Kidney (tissue), 14 donors: Measurements from ENCODE around the gene TAS2R38. TPM values are rescaled to one million over a fixed set of nuclear protein-coding genes. Genes with fewer than 3 reads are reported as not detected.

Experiments used
- DNase-seq, 5 donors: peaks; one replicate each; pipeline ENCODE4 v3.0.0-alpha.2; 2013 to 2020
- FAIRE-seq: peaks from 2 replicates; lab custom pipeline; 2012; peaks lifted over from hg19 to GRCh38; lab: Jason Lieb, UNC
- H3K27ac ChIP-seq, 2 donors: one replicate each; pipeline ENCODE4 v1.7.0; 2013; ENCODE audit warnings: low read depth in 2 of 2, low read length in 2 of 2, inconsistent platforms in 1 of 2
- H3K27me3 ChIP-seq: one replicate; pipeline ENCODE4 v1.7.1; 2013; ENCODE audit warnings: low read length, inconsistent platforms; ENCODE audit not compliant: control insufficient read depth, insufficient read depth
- H3K36me3 ChIP-seq, 3 donors: one replicate each; pipeline versions ENCODE4 v1.7.0 to v1.7.1; 2013; ENCODE audit warnings: low read length in 3 of 3, control low read depth in 1 of 3, inconsistent platforms in 1 of 3; ENCODE audit not compliant: insufficient read depth in 3 of 3, control insufficient read depth in 2 of 3
- H3K4me1 ChIP-seq, 3 donors: one replicate each; pipeline versions ENCODE4 v1.7.0 to v1.7.1; 2013; ENCODE audit warnings: low read length in 3 of 3, inconsistent platforms in 1 of 3, low read depth in 1 of 3; ENCODE audit not compliant: control insufficient read depth in 2 of 3, insufficient read depth in 2 of 3
- H3K4me3 ChIP-seq, 3 donors: one replicate each; pipeline versions ENCODE4 v1.7.0 to v1.8.1; 2013; ENCODE audit warnings: low read length in 3 of 3, control low read depth in 1 of 3, inconsistent platforms in 1 of 3
- H3K9ac ChIP-seq, 3 donors: one replicate each; pipeline versions ENCODE4 v1.7.0 to v1.7.1; 2013; ENCODE audit warnings: low read length in 3 of 3, control low read depth in 1 of 3, inconsistent platforms in 1 of 3
- H3K9me3 ChIP-seq, 3 donors: one replicate each; pipeline versions ENCODE4 v1.7.0 to v1.7.1; 2013; ENCODE audit warnings: low read length in 3 of 3, control low read depth in 1 of 3, inconsistent platforms in 1 of 3; ENCODE audit not compliant: control insufficient read depth in 2 of 3, insufficient read depth in 1 of 3
- CTCF ChIP-seq: IDR thresholded peaks from 3 replicates; pipeline ENCODE4 v1.5.1; 2012; ENCODE audit warnings: mild to moderate bottlenecking, moderate library complexity, borderline replicate concordance; ENCODE audit not compliant: insufficient read depth; ENCODE audit errors: extremely low read depth
- intact Hi-C: fragments of 100-400 bp; cut with DNase I; formaldehyde crosslinking; loops from one replicate; pipeline ENCODE4 v1.11.1; 2022
- polyA plus RNA-seq: library from polyadenylated mRNA; stranded (reverse); fragments of 350-450 nt; fragmentation: Illumina TruSeq; extraction: RNeasy Lipid Tissue Mini Kit (QIAGEN cat#74804); gene quantifications from one replicate; pipeline ENCODE4 v1.2.3, GENCODE V29; 2014; ENCODE audit warnings: low read depth, low replicate concordance; ENCODE audit not compliant: insufficient read depth
- total RNA-seq: library from RNA; stranded (reverse); fragmentation: NEBNext Ultra II Directional; extraction: Animal tissue kit (Norgen Biotek cat#: 25700); gene quantifications from one replicate; pipeline ENCODE4 v1.2.1, GENCODE V29; 2021
- donor health status: control.
- donor health status: control.
- donor health status: control.
- donor health status: control.
- donor health status: control.
- donor health status: DM: yes; HTN: yes; CAD: no.
- donor health status: Normal renal cell carcinoma (clear cell type).

The TAS2R38 gene
- total and polyA plus RNA-seq, 2 donors from 2014 or later = not detected

DNA sequence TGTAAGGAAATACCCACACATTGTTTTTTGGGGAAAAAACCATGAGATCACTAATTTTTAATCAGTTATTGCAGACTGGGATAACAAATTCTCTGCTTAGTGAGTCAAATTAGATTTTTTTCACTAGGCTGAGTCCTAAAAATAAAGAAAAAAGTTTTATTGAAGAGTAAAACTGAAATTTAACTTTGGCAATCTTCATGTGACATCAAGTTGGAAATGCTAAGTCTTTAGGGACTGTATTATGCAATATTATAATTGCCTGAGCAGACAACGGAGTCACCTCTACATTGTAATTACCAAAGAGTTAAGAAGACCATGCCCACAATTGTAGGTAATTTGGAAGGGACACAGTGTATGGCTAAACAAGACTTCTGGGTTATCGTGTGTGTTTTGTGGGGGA, 24.6 kb downstream of the TAS2R38 start:
- Histone ChIP-seq H3K27me3 (no peaks in the 10 kb centered on the region), H3K36me3 (no peaks in the 10 kb centered on the region), H3K4me3 (no peak overlapping the region), H3K4me1 (no peaks in the 10 kb centered on the region), H3K27ac (no peak overlapping the region), H3K9me3 (no peaks in the 10 kb centered on the region), H3K9ac (no peak overlapping the region)
- FAIRE-seq = no peak
- TF ChIP-seq CTCF = no peak
- intact Hi-C loops = no loop called here
- no peak for DNase-seq

DNA sequence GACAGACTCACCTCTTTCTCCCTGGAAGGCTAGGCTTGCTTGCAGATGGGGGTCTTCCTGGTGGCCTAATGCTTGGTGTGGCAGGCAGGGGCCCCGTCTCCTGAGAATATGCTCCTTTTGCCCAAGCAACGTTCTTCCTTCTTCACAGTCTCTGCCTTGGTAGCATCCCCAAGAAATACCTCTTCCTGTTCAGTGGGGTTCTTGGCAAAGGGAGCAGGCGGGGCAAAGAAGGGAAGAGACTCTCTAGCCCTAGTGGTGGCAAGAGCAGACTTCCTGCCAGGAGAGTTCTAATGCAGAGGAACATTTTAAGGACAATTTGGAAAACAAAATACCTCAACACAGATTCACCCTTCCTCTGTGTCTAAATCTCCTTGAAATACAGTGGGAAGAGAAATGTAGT, 26.8 kb downstream of the TAS2R38 start, which contains the start of gene CLEC5A:
TSS of gene CLEC5A (minus strand) at position 179 of the 400 bp plus-strand sequence. CDS start 682 bp downstream, outside the sequence.
- FAIRE-seq (no peak), DNase-seq (no peak)

GRCh38 chr7:141945356-141945755, 28.2 kb downstream of the TAS2R38 start:
- DNase-seq (no peak), FAIRE-seq (no peak)
- Histone ChIP-seq H3K27ac (no peak overlapping the region), H3K4me3 (no peak overlapping the region), H3K36me3 (no peaks in the 10 kb centered on the region), H3K9me3 (peaks cover 0 to 11% (median 5%) of the 10 kb centered on the region in 3 donors), H3K27me3 (no peaks in the 10 kb centered on the region), H3K9ac (no peak overlapping the region), H3K4me1 (no peaks in the 10 kb centered on the region)
- no peak for TF ChIP-seq CTCF
- intact Hi-C loops = no loop called here

More for the DNA sequence above, 26.8 kb downstream of the TAS2R38 start, which contains the start of gene CLEC5A:
- intact Hi-C loops = no loop called here
- H3K36me3 ChIP-seq = no peaks in the 10 kb centered on the region
- peaks cover 0 to 5% (median 2%) of the 10 kb centered on the region in 3 donors for H3K9me3 ChIP-seq
- H3K27ac ChIP-seq = no peak within 1 kb of the TSS
- H3K4me3 ChIP-seq = no peak within 1 kb of the TSS
- H3K4me1 ChIP-seq = no peaks in the 10 kb centered on the region
- TF ChIP-seq CTCF = no peak
- H3K27me3 ChIP-seq = no peaks in the 10 kb centered on the region
- H3K9ac ChIP-seq = no peak within 1 kb of the TSS

- Histone ChIP-seq H3K27ac (no peak overlapping the region), H3K4me3 (no peak overlapping the region), H3K9me3 (peaks cover 0 to 11% (median 5%) of the 10 kb centered on the region in 3 donors), H3K27me3 (no peaks in the 10 kb centered on the region), H3K4me1 (no peaks in the 10 kb centered on the region), H3K9ac (no peak overlapping the region), H3K36me3 (no peaks in the 10 kb centered on the region)
- intact Hi-C loops = no loop called here
- DNase-seq = no peak
- TF ChIP-seq CTCF = no peak
- no peak for FAIRE-seq
These were observed 28.8 kb downstream of the TAS2R38 start for GRCh38 chr7:141944811-141945210.
